Natural killer cell treated with Interleukin-12 subunit alpha and Interleukin-12 subunit beta and Interleukin-15 and Interleukin-18, amount 100 ng/mL, for 72 hours (primary cell): ENCODE data around the gene ABCC9. TPM values are rescaled to one million over a fixed set of nuclear protein-coding genes. Genes with fewer than 3 reads are reported as not detected.
"Not testable (repeated sequence)": the region's sequence is repeated elsewhere in the genome, so short reads cannot be mapped to it uniquely, and the experiment has no call there.

Experiments used
- ATAC-seq, 2 donors: fragments of 150-1000 bp; cut with Tn5 transposase in 1 of 2; sonication (Bioruptor Pico), chemical (Tn5 transposase) in 1 of 2; 2 replicates each; pipeline ENCODE4 v1.10.0; 2021
- DNase-seq: peaks from one replicate; pipeline ENCODE4 v3.0.0; 2022; ENCODE audit warnings: low spot score
- H3K27ac Mint-ChIP-seq, 2 donors: 1 replicate in 1 of 2; 2 replicates in 1 of 2; pipeline ENCODE4 v1.8.0; 2022; ENCODE audit warnings: mixed read lengths in 2 of 2, mild to moderate bottlenecking in 1 of 2, moderate library complexity in 1 of 2
- H3K27me3 Mint-ChIP-seq, 2 donors: 1 replicate in 1 of 2; 2 replicates in 1 of 2; pipeline ENCODE4 v1.8.0; 2022; ENCODE audit warnings: mixed read lengths in 2 of 2
- H3K36me3 Mint-ChIP-seq: one replicate; pipeline ENCODE4 v1.8.0; 2022; ENCODE audit warnings: mixed read lengths
- H3K4me1 Mint-ChIP-seq, 2 donors: 1 replicate in 1 of 2; 2 replicates in 1 of 2; pipeline ENCODE4 v1.8.0; 2022; ENCODE audit warnings: low read depth in 2 of 2, mixed read lengths in 2 of 2, mild to moderate bottlenecking in 1 of 2
- H3K4me3 Mint-ChIP-seq: one replicate; pipeline ENCODE4 v1.8.0; 2022; ENCODE audit warnings: mixed read lengths
- H3K9me3 Mint-ChIP-seq: 2 replicates; pipeline ENCODE4 v1.8.0; 2022; ENCODE audit warnings: mixed read lengths
- total RNA-seq, 2 donors: library from RNA; stranded (reverse); gene quantifications; one replicate each; pipeline ENCODE4 v1.2.3, GENCODE V29; 2022

The ABCC9 gene
- total RNA-seq, 2 donors from 2014 or later: not detected

GRCh38 chr12:21813751-21814150 lies 127.5 kb downstream of the ABCC9 start:
- Mint-ChIP-seq H3K27ac (no peak overlapping the region), H3K27me3 (no peaks in the 10 kb centered on the region), H3K9me3 (peaks cover 7% of the 10 kb centered on the region), H3K4me3 (no peak overlapping the region), H3K4me1 (no peaks in the 10 kb centered on the region), H3K36me3 (no peaks in the 10 kb centered on the region)
- no peak for ATAC-seq
- no peak for DNase-seq

- no peak overlapping the region for H3K4me3 Mint-ChIP-seq
- ATAC-seq (no peak), DNase-seq (no peak)
- no peaks in the 10 kb centered on the region for H3K36me3 Mint-ChIP-seq
- H3K4me1 Mint-ChIP-seq: no peaks in the 10 kb centered on the region
- H3K27ac Mint-ChIP-seq: no peak overlapping the region
- no peaks in the 10 kb centered on the region for H3K27me3 Mint-ChIP-seq
- peaks cover 7% of the 10 kb centered on the region for H3K9me3 Mint-ChIP-seq
Measured at GRCh38 chr12:21813125-21813524, 128.1 kb downstream of the ABCC9 start.

DNA sequence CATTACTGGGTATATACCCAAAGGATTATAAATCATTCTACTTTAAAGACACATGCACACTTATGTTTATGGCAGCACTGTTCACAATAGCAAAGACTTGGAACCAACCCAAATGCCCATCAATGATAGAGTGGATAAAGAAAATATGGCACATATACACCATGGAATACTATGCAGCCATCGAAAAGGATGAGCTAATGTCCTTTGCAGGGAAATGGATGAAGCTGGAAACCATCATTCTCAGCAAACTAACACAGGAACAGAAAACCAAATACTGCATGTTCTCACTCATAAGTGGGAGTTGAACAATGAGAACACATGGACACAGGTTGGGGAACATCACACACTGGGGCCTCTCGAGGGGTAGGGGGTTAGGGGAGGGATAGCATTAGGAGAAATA lies 128.9 kb downstream of the ABCC9 start:
- not testable (repeated sequence) for H3K27me3 Mint-ChIP-seq, H3K27ac Mint-ChIP-seq, H3K4me3 Mint-ChIP-seq, ATAC-seq, H3K9me3 Mint-ChIP-seq, DNase-seq, H3K4me1 Mint-ChIP-seq, H3K36me3 Mint-ChIP-seq

- H3K36me3 Mint-ChIP-seq: no peaks in the 10 kb centered on the region
- no peak for ATAC-seq
- no peak for DNase-seq
- no peaks in the 10 kb centered on the region for H3K27me3 Mint-ChIP-seq
- no peak overlapping the region for H3K27ac Mint-ChIP-seq
- H3K9me3 Mint-ChIP-seq: peaks cover 7% of the 10 kb centered on the region
- no peak overlapping the region for H3K4me3 Mint-ChIP-seq
- no peaks in the 10 kb centered on the region for H3K4me1 Mint-ChIP-seq
Measured at GRCh38 chr12:21809100-21809499, 132.1 kb downstream of the ABCC9 start.

DNA sequence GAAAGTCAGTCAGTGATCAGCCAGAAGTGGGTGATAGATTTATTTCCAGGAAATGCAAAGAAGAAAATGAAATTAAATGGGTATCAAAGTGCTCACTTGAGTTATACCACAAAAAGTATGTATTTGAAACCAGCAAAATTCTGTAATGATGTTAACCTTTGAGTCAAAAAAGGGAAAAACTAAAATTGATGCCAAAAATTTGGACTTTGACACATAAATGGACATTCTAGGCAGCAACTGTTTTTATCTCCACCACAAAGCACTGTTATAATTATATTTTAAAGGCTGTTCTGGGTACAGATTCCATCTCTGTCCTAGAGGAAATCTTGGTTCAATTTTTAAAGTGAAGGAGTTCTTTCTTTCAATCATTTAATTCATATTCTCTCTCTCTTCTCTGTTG lies 135.0 kb downstream of the ABCC9 start:
- DNase-seq (no peak), ATAC-seq (no peak)
- no peaks in the 10 kb centered on the region for H3K27me3 Mint-ChIP-seq
- H3K36me3 Mint-ChIP-seq: no peaks in the 10 kb centered on the region
- H3K4me3 Mint-ChIP-seq: no peak overlapping the region
- H3K4me1 Mint-ChIP-seq: no peaks in the 10 kb centered on the region
- no peak overlapping the region for H3K27ac Mint-ChIP-seq
- peaks cover 7% of the 10 kb centered on the region for H3K9me3 Mint-ChIP-seq

GRCh38 chr12:21801522-21802288 lies 139.5 kb downstream of the ABCC9 start:
- no peaks in the 10 kb centered on the region for H3K36me3 Mint-ChIP-seq
- ATAC-seq (no peak), DNase-seq (no peak)
- no peak overlapping the region for H3K4me3 Mint-ChIP-seq
- H3K9me3 Mint-ChIP-seq: peaks cover 3% of the 10 kb centered on the region
- H3K4me1 Mint-ChIP-seq: no peaks in the 10 kb centered on the region
- H3K27me3 Mint-ChIP-seq: no peaks in the 10 kb centered on the region
- H3K27ac Mint-ChIP-seq: no peak overlapping the region

DNA sequence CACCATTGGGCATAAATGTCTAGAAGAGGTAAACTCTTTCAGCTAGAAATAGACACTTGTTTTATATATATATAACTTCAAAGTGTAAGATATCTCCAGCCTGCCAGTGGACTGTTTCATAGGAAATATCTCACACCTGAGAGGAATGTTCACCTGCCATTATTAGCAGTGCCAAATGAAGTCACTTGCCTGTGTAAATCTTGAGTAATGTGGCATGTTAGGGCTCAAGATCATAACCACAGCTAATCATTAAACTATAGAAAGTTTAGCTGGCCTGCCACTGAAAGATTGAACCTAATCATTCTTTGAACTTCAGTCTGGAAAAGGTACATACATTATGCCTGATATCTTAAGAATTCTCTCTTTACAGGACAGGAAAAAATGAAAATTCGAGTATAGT lies 141.2 kb downstream of the ABCC9 start:
- no peaks in the 10 kb centered on the region for H3K36me3 Mint-ChIP-seq
- H3K27ac Mint-ChIP-seq: no peak overlapping the region
- ATAC-seq (no peak), DNase-seq (no peak)
- no peaks in the 10 kb centered on the region for H3K27me3 Mint-ChIP-seq
- H3K4me1 Mint-ChIP-seq: no peaks in the 10 kb centered on the region
- H3K9me3 Mint-ChIP-seq: peaks cover 2% of the 10 kb centered on the region
- H3K4me3 Mint-ChIP-seq: no peak overlapping the region

DNA sequence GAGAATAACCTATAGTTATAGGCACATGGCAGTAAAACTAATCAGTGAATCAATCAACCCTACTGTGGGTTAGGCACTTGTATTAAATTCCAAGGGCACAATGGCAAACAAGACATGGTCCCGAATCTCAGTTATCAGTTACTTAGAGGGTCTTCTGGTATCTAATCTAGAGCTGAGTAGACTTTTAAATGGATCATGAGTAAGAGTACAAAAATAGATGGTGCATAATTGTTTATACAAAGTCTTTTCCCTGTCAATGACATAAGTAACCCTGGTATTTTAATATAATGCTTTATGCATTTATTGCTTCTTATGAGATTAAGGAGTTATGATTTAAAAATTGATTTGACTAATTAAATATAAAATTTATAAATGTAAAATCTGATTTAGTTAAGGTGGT lies 143.7 kb downstream of the ABCC9 start:
- H3K27me3 Mint-ChIP-seq: peaks cover 0 to 7% of the 10 kb centered on the region in 2 donors
- H3K27ac Mint-ChIP-seq: no peak overlapping the region
- H3K9me3 Mint-ChIP-seq: peaks cover 7% of the 10 kb centered on the region
- ATAC-seq (no peak), DNase-seq (no peak)
- no peaks in the 10 kb centered on the region for H3K4me1 Mint-ChIP-seq
- H3K4me3 Mint-ChIP-seq: no peak overlapping the region
- H3K36me3 Mint-ChIP-seq: no peaks in the 10 kb centered on the region

DNA sequence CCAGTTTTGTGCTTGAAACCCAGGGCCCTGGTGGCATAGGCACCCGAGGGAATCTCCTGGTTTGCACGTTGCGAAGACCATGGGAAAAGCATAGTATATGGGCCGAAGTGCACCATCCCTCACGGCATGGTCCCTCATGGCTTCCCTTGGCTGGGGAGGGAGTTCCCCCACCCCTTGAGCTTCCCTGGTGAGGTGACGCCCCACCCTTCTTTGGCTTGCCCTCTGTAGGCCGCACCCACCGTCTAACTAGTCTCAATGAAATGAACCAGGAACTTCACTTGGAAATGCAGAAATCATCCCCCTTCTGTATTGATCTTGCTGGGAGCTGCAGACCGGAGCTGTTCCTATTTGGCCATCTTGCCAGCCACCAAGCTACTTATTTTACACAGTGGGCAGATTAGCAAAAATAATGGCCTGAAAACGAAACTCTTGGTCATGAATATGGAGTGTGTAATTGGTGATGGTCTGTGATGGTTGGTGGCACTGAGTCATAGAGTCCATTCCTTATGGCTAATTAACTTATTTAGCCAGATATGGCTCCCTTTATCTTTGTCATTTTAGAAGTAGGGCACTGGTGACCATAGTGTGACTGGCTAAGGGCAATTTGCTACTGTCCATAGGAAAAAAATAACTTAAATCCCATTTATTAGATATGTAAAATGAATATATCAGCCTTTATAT lies 145.4 kb downstream of the ABCC9 start:
- ATAC-seq (no peak), DNase-seq (no peak)
- H3K27ac Mint-ChIP-seq: no peak overlapping the region
- peaks cover 10% of the 10 kb centered on the region for H3K9me3 Mint-ChIP-seq
- H3K4me3 Mint-ChIP-seq: no peak overlapping the region
- H3K4me1 Mint-ChIP-seq: no peaks in the 10 kb centered on the region
- H3K27me3 Mint-ChIP-seq: peaks cover 0 to 7% of the 10 kb centered on the region in 2 donors
- no peaks in the 10 kb centered on the region for H3K36me3 Mint-ChIP-seq

- H3K27me3 Mint-ChIP-seq, H3K36me3 Mint-ChIP-seq, ATAC-seq, H3K4me3 Mint-ChIP-seq, H3K4me1 Mint-ChIP-seq, DNase-seq, H3K9me3 Mint-ChIP-seq, H3K27ac Mint-ChIP-seq: not testable (repeated sequence)
Measured at GRCh38 chr12:21794807-21795595, 146.2 kb downstream of the ABCC9 start.

- H3K4me1 Mint-ChIP-seq, H3K4me3 Mint-ChIP-seq, H3K27ac Mint-ChIP-seq, H3K27me3 Mint-ChIP-seq, DNase-seq, H3K36me3 Mint-ChIP-seq, ATAC-seq: not testable (repeated sequence)
- H3K9me3 Mint-ChIP-seq: peaks cover 13% of the 10 kb centered on the region
Measured at GRCh38 chr12:21789687-21790086, 151.5 kb downstream of the ABCC9 start.

GRCh38 chr12:21788089-21788983 lies 152.9 kb downstream of the ABCC9 start:
- no peak overlapping the region for H3K4me3 Mint-ChIP-seq
- H3K27me3 Mint-ChIP-seq: no peaks in the 10 kb centered on the region
- DNase-seq (no peak), ATAC-seq (no peak)
- no peaks in the 10 kb centered on the region for H3K36me3 Mint-ChIP-seq
- no peak overlapping the region for H3K27ac Mint-ChIP-seq
- peaks cover 11% of the 10 kb centered on the region for H3K9me3 Mint-ChIP-seq
- H3K4me1 Mint-ChIP-seq: no peaks in the 10 kb centered on the region

DNA sequence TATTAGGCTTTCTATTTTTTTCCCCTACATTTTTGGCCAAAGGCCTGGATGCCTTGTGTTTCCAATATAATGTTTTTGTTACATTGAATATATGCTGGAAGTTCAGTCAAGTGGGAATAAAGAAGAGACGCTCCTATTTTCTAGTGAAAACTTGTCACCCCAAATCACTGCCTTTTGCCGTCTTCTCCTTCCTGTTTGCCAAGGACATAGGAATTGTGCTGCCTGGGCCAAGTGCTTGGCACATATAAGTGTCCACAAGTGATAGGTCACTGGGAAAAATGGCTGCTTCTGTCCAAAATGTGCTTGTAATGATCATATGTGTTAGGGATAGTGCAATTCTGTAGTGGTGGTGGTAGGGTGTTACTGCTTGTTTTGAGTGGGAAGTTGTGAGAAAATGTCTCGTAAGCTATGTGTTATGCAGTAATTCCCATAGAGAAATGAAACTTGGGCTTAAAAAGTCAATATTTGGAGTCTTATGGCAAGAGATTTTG lies 155.1 kb downstream of the ABCC9 start:
- ATAC-seq (no peak), DNase-seq (no peak)
- H3K27ac Mint-ChIP-seq: no peak overlapping the region
- H3K27me3 Mint-ChIP-seq: no peaks in the 10 kb centered on the region
- H3K9me3 Mint-ChIP-seq: peaks cover 6% of the 10 kb centered on the region
- no peaks in the 10 kb centered on the region for H3K4me1 Mint-ChIP-seq
- no peak overlapping the region for H3K4me3 Mint-ChIP-seq
- H3K36me3 Mint-ChIP-seq: no peaks in the 10 kb centered on the region
